DMS79 (cell line): ENCODE data around the gene CLEC18C.
"Not testable (repeated sequence)": the region's sequence is repeated elsewhere in the genome, so short reads cannot be mapped to it uniquely, and the experiment has no call there.

ENCODE experiments used
- DNase-seq: peaks from one replicate; lab custom pipeline; 2025; lab: John Stamatoyannopoulos, UW

CLEC18C gene

DNA sequence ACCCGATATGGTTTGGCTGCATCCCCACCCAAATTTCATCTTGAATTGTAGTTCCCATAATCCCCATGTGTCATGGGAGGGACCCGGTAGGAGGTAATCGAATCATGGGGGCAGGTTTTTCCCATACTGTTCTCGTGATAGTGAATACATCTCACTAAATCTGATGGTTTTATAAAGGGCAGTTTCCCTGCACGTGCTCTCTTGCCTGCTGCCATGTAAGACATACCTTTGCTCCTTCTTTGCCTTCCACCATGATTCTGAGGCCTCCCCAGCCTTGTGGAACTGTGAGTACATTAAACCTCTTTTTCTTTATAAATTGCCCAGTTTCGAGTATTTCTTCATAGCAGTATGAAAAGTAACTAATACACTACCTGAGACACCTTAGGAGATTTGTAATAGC, 32.8 kb downstream of the CLEC18C start:
- not testable (repeated sequence) for DNase-seq

DNA sequence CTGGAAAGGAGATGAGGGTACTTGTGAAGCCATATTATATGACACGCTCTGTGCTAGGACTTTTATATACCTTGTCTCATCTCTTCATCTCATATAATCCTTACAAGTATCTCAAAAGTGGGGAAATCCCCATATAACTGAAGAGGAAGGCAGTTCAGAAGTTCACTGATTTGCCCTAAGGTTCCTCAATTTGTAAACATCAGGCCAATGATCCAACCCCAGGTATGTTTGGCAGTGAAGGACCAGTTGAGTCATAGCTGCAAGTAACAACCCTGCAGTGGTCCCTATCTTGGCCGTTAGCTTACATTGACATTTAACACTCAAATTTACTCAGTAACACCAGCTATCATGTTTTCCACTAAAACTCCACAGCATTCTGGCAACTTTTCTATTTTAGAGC, 45.0 kb downstream of the CLEC18C start:
- not testable (repeated sequence) for DNase-seq

GRCh38 chr16:70222574-70222973, 49.0 kb downstream of the CLEC18C start:
- DNase-seq, result not testable (repeated sequence)

- DNase-seq, result not testable (repeated sequence)
Measured at GRCh38 chr16:70223216-70223615, 49.6 kb downstream of the CLEC18C start.

DNA sequence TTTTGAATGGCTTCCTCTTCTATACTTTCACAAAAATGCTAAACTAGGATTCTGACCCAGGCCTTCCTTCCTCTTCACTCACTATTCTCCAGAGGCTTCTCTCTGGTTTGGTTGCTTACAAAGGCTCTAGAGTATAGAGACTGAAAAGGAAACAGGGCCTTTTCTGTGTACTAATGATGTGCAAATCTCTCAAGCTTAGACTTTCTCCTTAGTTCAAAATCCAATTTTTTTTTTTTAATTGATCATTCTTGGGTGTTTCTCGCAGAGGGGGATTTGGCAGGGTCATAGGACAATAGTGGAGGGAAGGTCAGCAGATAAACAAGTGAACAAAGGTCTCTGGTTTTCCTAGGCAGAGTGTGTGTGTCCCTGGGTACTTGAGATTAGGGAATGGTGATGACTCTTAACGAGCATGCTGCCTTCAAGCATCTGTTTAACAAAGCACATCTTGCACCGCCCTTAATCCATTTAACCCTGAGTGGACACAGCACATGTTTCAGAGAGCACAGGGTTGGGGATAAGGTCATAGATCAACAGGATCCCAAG, 50.5 kb downstream of the CLEC18C start:
- not testable (repeated sequence) for DNase-seq

- not testable (repeated sequence) for DNase-seq
Measured at GRCh38 chr16:70224645-70225044, 51.1 kb downstream of the CLEC18C start.

DNA sequence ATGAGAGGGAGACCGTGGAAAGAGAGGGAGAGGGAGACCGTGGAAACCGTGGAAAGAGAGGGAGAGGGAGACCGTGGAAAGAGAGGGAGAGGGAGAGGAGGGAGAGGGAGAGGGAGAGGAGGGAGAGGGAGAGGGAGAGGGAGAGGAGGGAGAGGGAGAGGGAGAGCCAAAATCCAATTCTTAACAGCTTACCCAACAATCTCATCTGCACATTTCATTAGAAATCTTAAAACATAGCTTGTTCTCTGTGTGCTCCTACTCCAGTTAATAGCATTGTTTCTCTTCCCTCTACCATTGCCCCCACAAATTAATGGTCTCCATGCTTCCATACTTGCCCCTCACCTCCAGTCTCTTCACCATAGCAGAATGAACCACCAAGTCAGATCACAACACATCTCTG, 51.8 kb downstream of the CLEC18C start:
- not testable (repeated sequence) for DNase-seq

DNA sequence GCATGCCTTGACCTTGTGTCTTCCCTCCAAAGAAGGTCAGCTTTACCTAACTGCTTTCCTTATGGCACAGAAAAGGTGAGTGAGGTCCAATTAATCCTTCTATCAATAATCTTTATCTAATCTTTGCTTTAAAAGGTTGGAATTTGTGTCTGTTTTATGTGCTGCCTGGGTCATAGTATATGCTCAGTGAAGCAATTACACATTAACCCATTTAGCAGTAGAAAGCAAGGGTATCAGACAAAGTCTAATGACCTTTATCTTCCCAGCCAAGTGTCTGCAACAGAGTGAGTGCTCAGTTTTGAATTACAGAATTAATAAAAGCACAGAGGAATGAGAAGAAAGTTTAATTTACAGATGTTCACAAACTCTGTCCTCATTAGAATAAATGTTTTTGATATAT, 52.4 kb downstream of the CLEC18C start:
- DNase-seq, result not testable (repeated sequence)

DNA sequence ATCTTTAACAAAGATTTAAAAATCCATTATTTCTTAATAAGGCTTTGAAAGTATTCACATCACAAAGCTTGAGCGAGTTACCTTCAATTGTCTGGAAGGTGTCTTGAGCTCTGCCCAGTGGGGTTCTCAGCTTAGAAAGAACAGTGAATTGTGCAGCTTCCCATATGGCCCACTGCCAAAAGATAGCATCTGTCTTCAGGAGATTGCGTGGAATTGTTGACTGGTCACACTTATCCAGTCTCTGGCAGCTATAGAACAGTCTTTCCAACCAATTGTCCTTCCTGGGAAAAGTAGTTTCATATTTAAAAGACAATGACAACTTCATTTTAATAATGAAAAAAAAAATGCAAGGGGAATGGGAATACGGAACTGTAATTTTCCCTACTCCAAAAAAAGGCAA, 58.2 kb downstream of the CLEC18C start:
- not testable (repeated sequence) for DNase-seq
